GM18873 (cell line): ENCODE results near the gene WDCP.

Experiments
- ATAC-seq: cut with Tn5 transposase; IDR thresholded peaks from one replicate; pipeline ENCODE4 v1.9.1; 2021; ENCODE audit warnings: mild to moderate bottlenecking, moderate library complexity, moderate number of reproducible peaks; ENCODE audit not compliant: unreplicated experiment, low FRiP score

The WDCP gene

GRCh38 chr2:24008672-24009366 lies 38.4 kb downstream of the WDCP start:
- no peak for ATAC-seq

GRCh38 chr2:24007693-24008092 lies 39.5 kb downstream of the WDCP start:
- no peak for ATAC-seq

GRCh38 chr2:23994567-23994966 lies 52.6 kb downstream of the WDCP start:
- ATAC-seq: no peak

- no peak for ATAC-seq
Observed at GRCh38 chr2:23993736-23994269, 53.4 kb downstream of the WDCP start.

GRCh38 chr2:23992931-23993330 lies 54.3 kb downstream of the WDCP start:
- ATAC-seq: no peak

GRCh38 chr2:23988371-23988770 lies 58.8 kb downstream of the WDCP start:
- no peak for ATAC-seq
